CD4-positive, alpha-beta T cell treated with Interleukin-15 for 1 hour (primary cell): ENCODE data around the gene STT3A.

Experiments
- DNase-seq: peaks from one replicate; pipeline ENCODE4 v3.0.0-alpha.2; 2020

STT3A gene

DNA sequence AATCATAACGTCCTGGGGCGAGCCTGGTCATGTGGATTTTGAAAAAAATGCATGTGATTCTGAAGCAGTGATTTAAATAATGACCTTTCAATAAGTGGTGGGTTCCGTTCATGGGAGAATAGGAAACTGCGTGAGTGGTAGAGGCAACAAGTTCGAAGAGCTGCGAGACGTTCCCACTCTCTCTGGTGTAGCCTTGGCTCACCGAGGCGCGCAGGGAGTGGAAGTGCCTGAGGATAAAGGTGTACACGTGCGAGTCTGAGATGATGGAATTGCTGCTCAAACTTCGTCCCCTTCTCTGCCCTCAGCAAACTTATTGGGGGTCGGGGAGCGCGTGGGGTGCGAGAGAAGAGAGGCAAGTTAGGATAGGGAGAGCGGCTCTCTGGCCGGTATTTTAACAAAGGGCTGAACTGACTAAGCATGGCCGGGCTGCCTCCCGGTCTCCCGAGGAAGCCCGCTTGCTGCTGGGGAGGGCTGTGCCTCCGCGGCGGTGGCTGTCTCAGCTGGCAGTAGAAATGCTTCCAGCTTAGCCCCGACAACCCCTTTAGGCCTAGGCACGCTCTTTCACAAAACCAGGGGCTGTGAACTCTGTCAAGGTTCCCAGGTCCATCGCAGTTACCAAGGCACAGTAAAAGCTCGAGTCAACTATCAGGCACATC is 875 bp upstream of the STT3A start:
- peak; percentile 33 for DNase-seq

DNA sequence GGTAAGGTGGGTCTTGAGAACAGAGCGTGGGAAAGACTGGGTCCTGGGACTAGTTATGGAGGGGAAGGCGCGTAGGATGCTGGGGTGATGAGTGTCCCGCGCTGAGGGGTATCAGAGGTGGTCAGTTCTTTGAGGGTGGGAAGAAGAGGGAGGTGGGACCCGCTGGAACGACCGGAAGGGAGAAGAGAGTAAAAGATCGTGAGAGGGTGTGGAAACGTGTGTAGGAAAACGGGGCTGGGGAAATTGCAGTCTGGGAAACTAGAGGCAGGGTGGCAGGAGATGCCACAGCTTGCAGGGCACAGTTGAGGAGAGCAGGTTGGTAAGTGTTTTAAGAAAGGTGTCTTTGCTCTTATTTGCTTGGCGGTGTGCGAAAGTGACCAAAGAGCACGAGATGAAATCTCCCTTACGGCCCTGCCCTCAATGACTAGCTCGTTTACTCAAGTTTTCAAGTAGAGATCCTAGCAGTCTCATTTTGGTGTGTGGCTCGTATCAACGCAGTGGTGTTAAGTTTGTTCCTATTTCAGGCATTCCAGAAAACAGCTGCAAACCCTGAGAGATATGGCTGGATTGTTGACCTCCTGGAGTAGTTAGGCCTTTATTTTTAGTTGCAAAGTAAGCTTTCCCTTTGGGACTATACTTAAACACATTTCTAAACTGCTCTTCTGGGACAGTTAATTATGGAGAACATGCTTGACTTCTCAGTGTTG is 615 bp downstream of the STT3A start:
- no peak for DNase-seq

DNA sequence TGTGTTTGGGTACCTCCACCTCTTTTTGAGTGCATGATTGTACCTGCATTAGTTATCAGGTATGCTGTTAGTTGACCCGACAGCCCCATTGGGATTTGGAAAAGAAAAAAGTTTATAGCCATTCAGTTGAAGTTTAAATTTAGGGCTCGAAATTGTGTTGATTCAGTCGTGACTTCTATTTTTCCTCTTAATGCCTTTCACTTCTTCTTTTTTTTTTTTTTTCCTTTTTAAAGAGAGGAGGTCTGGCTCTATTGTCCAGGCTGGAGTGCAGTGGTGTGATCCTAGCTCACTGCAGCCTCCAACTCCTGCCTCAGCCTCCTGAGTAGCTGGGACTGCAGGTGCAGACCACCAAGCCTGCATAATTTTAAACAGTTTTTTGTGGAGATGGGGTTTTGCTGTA is 2.3 kb downstream of the STT3A start:
- DNase-seq, result no peak

DNA sequence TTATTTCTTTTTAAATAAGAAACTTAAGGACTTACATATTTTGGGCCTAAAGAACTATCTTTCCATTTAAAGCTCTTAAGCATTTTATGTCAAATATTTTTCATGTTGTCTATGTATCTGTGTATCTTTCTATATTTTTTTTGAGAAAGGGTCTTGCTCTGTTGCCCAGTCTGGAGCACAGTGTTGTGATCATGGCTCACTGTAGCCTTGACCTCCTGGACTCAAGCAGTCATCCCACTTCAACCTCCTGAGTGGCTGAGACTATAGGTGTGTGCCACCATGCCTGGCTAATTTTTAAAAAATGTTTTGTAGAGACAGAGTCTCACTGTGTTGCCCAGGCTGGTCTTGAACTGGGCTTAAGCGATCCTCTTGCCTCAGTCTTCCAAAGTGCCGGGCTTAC is 8.0 kb downstream of the STT3A start:
- no peak for DNase-seq

DNA sequence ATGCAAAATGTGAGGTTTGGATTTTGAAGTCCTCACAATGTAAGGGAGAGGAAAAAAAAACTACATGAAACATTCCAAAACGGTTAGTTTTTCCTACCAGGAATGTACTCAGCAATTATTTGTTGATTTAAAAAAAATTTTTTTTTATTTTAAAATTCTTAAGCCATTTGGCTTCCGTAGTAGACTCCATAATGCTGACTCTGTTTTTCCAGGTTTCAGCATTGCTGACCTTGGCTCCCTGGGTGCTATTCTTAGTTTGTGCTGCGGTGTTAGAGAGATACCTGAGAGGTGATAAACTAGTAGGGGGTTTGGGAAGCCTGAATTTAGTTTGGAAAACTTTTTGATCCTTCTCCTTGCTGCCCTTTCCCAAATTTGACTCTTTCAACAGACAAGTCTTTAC is 10.6 kb downstream of the STT3A start:
- no peak for DNase-seq

DNA sequence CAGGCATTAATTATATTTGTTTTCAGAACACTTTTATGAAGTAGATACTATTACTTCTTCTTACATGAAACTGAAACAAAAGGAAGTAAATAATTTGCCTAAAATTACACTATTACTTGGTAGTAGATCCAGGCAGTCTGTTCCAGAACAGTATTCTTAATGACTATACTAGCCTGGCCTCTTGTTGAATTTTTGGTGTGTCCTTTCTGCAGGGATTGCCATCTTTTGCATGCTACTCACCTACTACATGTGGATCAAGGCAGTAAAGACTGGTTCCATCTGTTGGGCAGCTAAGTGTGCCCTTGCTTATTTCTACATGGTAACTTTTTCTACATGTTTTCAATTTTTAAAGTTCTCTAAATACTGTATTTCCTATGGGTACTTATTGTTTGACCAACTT is 12.8 kb downstream of the STT3A start:
- no peak for DNase-seq

DNA sequence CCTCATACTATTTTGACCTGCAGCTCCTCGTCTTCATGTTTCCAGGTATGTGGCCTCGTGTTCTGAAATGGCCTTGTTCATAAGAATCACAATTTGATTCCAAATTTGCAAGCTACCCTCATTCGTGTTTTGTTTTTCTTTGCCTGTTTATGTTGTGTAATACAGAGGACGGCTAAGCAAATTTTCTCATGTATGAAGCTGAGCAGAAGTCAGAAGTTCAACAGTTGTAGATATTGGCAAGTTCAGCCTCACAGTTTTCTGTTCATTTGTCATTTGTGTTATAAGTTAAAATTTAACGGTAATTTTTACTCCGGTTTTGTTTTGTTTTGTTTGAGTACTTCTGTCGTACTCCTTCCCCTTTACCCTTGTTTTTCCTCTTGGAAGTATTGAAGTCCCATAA is 16.9 kb downstream of the STT3A start:
- no peak for DNase-seq

DNA sequence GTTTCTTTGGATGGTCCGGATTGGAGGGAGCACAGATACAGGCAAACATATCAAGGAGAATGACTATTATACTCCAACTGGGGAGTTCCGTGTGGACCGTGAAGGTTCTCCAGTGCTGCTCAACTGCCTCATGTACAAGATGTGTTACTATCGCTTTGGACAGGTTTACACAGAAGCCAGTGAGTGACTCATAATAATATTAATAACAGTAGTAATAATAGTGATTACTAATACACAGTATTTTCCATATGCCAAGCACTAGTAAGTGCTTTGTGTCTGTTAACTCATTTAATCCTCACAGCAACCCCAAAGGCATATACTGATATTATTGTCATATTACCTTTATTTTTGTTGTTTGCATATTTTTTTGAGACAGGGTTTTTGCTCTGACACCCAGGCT is 25.7 kb downstream of the STT3A start:
- no peak for DNase-seq

DNA sequence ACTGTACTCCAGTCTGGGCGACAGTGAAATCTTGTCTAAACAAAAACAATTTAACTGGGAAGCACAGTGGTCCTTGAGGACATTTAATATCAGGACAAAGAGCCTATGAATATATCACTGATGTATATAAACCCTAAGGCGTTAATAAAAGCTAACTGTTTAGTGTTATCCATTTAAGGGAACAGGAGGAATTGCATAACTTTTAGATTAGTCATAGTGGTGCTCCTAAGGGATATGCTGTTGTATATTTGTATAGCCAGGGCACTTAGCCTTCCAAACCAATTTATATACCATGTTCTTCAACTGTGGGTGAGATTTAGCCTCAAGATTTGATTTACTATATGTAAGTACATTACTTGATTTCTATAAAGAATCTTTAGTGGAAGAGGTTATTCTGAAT is 29.3 kb downstream of the STT3A start:
- no peak for DNase-seq

DNA sequence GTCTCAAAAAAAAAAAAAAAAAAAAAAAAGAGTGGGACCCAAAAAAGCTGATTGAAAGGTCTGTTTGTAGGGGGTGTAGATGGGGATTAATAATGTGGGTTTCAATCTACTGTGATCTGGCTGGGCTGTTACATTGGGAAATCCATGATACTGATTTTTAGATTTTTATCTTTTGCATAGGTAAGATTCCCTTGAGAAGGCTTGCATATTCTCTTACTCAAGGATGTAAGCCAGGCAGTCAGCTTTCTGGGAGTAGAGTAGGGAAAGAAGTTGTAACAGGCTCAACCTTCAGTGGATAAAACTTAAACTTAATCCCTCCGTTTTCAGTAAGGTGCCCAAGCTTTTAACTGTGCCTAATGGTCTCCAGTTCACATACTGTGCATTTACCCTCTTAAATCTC is 30.4 kb downstream of the STT3A start:
- no peak for DNase-seq

DNA sequence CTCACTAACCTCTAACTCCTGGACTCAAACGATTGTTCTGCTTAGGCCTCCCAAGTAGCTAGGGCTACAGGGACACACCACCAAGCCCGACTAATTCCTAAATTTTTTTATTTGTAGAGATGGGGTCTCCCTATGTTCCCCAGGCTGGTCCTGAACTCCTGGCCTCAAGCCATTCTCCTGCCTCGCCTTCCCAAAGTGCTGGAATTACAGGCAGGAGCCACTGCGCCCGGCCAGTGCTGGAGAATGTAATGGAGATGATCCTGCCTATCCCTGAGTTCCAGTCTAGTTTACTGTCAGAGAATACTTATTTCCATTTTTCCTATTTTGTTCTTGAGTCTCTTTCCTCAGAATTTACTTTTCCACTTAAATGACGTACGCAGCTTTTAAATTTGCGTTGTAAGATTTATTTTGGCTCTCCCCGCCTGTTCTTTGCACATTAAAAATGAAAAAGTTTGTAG is 32.1 kb downstream of the STT3A start, which contains the start of gene CHEK1:
Gene CHEK1 (plus strand): TSS at position 408 of the 458 bp plus-strand sequence. CDS start 1,606 bp downstream, outside the sequence.
- DNase-seq, result no peak

DNA sequence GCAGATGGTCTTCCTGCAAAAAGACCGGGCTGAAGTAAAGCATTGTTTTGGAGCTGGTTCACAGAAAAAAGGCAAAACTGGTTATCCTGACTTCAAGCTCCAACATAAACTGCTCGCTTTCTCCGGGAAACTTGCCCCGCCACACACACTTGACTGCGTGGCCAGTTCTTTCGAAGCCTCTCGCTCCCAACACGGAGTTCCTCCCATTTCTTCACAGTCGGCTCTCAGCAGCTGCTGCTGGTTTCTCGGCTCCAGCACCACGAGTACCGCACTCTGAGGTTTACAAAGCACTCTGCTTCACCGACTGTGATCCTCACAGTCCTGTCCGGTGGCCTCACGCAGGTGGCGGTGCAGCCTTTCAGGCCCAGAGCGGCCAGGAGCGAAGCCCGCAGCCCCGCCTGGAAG is 32.6 kb downstream of the STT3A start:
- DNase-seq, result no peak

DNA sequence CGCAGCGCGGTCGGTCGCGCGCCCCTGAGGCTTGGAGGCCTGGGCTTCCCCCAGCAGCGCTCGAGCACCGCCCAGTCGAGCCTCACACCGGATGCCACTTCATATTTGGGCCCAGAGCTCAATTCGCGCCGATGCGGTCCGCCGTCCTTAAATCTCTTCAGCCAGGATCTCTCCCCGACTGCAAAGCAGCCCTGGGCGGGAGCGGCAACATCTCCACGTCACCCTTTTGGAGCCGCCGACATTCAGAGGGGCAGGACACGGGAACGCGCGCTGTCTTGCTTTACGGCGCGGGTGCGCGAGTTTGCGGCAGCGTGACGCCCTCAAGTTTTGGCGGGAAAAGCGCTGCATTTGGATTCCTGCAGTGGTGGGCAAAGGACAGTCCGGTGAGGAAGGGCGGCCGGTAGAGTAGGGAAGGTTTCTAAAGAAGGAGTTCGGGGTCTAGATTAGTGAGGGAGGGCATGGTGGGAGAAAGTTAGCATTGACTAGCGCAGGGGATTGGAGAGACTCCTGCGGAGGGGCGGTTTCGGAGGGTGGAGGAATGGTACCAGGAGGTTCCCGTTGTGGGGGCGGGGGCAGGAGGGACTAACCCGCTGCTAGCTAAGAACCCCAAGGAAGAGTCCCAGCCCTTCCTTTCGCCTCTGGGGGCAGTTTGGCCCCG is 33.1 kb downstream of the STT3A start:
- DNase-seq, result peak; percentile 80

DNA sequence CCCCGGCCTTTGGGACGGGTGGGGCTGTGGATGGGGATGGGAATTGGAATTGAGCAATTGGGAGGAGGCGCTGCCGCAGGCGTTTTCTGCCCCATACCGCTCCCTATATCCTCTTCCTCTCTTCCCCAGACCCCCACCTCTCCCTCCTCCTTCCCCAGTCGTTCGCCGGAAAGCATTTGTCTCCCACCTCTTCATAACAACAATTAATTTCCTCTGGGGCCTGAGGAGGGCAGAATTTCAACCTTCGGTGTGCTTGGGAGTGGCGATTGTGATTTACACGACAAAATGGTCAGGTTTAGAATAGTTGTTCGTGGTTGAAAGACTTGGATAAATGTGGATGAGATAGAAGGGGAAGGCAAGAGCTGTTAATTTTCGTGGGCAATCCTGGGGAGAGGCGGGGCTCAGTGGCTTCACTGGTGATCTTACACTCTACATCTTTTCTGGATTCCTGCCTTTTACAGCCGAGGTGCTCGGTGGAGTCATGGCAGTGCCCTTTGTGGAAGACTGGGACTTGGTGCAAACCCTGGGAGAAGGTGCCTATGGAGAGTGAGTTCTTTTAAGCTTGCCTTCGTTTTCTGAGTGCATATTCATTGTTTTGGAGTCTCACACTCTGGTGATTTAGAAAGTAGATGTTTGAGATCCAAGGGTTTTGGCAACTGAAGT is 33.8 kb downstream of the STT3A start:
- DNase-seq, result no peak

DNA sequence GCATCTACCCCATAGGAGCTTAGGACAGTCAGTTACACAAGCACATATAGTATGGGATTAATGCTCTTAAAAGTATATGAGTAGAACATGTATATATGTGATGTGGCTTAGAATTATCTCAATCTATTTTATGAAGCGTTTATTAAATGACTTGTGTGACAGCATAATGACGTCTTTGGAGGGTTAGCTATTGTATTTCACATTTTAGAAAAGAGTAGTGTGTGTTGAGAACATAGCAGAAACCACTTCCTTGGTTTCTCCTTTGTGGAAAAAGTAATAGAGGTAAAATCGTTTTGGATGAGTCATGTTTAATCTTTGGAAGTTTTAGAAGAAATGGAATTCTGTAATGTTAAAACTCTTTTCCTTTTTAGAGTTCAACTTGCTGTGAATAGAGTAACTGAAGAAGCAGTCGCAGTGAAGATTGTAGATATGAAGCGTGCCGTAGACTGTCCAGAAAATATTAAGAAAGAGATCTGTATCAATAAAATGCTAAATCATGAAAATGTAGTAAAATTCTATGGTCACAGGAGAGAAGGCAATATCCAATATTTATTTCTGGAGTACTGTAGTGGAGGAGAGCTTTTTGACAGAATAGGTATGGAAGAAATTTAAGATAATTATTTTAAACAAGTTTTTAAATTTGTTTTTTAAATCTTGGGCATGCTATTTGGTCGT is 34.7 kb downstream of the STT3A start:
- no peak for DNase-seq

DNA sequence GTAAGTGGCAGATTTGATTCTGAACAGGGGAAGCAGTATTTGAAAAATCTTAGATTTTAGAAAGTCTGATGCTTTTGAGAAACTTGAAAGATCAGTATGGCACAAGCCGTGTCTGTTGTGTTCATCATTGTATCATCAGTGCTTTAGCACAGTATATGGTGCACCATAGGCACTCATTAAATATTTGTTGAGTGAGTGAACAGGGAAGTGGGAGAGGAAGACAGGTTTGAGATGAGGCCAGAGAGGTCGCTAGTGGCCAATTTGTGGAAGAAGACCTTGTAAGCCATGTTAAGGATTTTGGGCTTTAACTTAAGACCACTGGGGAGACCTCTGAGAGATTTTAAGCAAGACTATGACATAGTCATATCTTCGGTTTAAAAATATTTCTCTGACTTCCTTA is 45.2 kb downstream of the STT3A start:
- no peak for DNase-seq

DNA sequence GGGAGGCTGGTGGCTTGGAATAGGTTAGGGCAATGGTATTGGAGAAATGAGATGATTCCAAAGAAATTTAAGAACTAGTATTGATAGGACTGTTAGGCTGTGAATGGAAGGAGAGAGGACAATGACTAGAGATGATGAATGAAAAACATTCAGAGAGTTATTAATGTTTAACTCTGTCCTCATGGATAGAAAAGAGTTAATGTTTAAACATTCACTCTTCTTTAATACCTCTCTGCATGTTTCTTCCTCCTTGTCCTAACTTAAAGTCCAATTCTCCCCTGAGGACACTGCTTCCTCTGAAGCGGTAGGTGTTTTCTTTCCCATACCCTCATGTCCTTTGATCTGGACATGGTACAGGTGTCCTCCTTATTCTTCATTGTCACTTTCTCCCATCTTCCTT is 45.7 kb downstream of the STT3A start:
- no peak for DNase-seq

DNA sequence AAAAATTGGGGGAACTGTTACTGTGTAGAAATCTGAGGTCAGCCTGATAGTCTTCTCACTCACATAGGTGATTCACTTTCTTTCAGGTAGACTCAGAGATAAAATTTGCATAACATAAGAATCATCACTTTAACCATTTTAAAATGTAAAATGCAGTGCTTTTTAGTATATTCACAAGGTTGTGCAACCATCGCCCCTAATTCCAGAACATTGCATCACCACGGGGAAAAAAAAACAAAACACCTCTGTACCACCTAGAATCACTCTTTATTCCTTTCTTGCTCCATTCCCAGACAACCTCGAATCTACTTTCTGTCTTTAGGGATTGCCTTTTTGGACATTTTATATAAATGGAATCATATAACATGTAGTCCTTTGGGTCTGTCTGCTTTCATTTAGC is 53.2 kb downstream of the STT3A start:
- DNase-seq, result no peak

DNA sequence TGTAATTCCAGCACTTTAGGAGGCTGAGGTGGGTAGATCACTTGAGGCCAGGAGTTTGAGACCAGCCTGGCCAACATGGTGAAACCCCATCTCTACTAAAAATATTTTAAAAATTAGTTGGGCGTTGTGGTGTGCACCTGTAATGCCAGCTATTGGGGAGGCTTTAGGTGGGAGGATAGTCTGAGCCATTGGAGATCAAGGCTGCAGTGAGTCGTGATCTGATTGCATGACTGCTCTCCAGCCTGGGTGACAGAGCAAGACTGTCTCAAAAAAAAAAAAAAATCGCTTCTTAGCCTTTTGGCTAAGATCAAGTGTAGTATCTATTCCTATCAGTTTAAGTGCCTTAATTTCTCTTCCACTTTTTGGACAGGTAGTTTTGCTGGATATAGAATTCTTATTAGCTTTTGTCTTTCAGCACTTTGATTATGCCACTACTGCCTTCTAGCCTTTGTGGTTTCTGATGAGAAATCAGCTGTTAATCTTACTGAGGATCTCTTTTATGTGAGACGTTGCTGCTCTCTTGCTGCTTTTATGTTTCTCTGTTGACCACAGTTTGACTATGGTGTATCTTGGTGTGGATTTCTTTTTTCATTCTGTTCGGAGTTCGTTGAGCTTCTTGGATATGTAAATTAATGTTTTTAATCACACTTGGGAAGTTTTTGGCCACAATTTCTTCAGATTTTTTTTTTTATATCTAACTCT is 57.0 kb downstream of the STT3A start:
- DNase-seq, result no peak

DNA sequence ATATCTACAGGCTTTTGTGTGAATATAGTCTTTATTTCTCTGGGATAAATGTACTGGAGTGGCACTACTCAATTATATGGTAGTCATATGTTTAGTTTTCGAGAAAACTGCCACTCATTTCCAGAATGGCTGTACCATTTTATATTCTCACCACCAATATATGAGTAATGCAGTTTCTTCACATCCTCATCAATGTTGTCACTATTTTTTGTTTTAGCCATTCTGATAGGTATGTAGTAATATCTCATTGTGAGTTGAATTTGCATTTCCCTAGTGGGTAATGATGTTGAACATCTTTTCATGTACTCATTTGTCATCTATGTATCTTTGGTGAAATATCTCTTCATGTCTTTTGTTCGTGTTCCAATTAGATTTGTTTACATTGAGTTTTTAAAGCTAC is 70.0 kb downstream of the STT3A start:
- no peak for DNase-seq

DNA sequence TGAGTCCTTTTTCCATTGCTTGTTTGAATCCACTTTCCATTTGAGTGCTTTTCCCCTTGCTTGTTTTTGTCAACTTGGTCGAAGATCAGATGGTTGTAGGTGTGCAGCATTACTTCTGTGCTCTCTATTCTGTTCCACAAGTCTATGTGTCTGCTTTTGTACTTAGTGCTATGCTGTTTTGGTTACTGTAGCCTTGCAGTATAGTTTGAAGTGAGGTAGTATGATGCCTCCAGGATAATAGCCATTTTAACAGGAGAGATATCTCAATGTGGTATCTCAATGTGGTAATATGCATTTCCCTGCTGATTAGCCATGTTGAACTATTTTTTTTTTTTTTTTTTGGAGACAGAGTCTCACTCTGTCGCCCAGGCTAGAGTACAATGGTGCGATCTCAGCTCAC is 71.3 kb downstream of the STT3A start:
- DNase-seq, result no peak

DNA sequence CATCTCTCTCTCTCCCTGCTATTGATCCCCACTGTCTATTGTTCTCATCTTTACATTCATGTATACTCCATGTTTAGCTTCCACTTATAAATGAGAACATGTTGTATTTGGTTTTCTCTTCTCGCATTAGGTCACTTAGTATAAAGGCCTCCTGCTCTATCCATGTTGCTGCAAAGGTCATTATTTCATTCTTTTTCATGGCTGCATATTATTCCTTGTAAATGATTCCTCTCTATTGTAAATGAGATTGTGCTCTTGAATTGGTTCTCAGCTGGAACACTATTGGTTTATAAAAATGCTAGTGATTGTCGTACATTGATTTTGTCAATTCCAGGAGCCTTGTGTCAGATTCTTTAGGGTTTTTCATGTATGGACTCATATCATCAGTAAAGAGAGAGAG is 74.5 kb downstream of the STT3A start:
- no peak for DNase-seq
